HG03460 (cell line): Measurements from ENCODE around the gene NOTCH2.

ENCODE experiments used
- ATAC-seq: cut with Tn5 transposase; IDR thresholded peaks from one replicate; pipeline ENCODE4 v1.9.1; 2021; ENCODE audit not compliant: unreplicated experiment

Gene NOTCH2

GRCh38 chr1:119948342-119949214 lies 120.9 kb downstream of the NOTCH2 start:
- peak; percentile 71 for ATAC-seq

- no peak for ATAC-seq
These were observed 122.0 kb downstream of the NOTCH2 start for GRCh38 chr1:119947468-119947867.

GRCh38 chr1:119946724-119947123 lies 122.7 kb downstream of the NOTCH2 start:
- no peak for ATAC-seq

- no peak for ATAC-seq
These were observed 126.2 kb downstream of the NOTCH2 start for GRCh38 chr1:119943216-119943615.

GRCh38 chr1:119941392-119941791 lies 128.1 kb downstream of the NOTCH2 start:
- ATAC-seq: no peak

- no peak for ATAC-seq
These were observed 128.8 kb downstream of the NOTCH2 start for GRCh38 chr1:119940697-119941096.

- no peak for ATAC-seq
These were observed 132.3 kb downstream of the NOTCH2 start for GRCh38 chr1:119937198-119937597.

- ATAC-seq: no peak
These were observed 133.5 kb downstream of the NOTCH2 start for GRCh38 chr1:119935915-119936314.

- no peak for ATAC-seq
These were observed 134.1 kb downstream of the NOTCH2 start for GRCh38 chr1:119935373-119935772.

- ATAC-seq: no peak
These were observed 136.1 kb downstream of the NOTCH2 start for GRCh38 chr1:119933397-119933796.

GRCh38 chr1:119929643-119930315 lies 139.7 kb downstream of the NOTCH2 start:
- ATAC-seq: no peak

- no peak for ATAC-seq
These were observed 142.9 kb downstream of the NOTCH2 start for GRCh38 chr1:119926553-119926952.

- ATAC-seq: no peak
These were observed 144.2 kb downstream of the NOTCH2 start for GRCh38 chr1:119924948-119925898.

GRCh38 chr1:119920104-119920968 lies 149.1 kb downstream of the NOTCH2 start:
- no peak for ATAC-seq

GRCh38 chr1:119919241-119919640 lies 150.2 kb downstream of the NOTCH2 start:
- no peak for ATAC-seq

- no peak for ATAC-seq
These were observed 151.2 kb downstream of the NOTCH2 start for GRCh38 chr1:119918301-119918700.

GRCh38 chr1:119917304-119918055 lies 152.0 kb downstream of the NOTCH2 start:
- no peak for ATAC-seq

- no peak for ATAC-seq
These were observed 153.9 kb downstream of the NOTCH2 start for GRCh38 chr1:119915517-119915916.

GRCh38 chr1:119914071-119914470 lies 155.4 kb downstream of the NOTCH2 start:
- ATAC-seq: no peak
